HEK293 (cell line): Measurements from ENCODE around the gene MAP4K2.
A peak's percentile ranks its signal among the peaks of the same experiment; 100 is the strongest.

Experiments used
- MEIS1 ChIP-seq: sonication (generic); formaldehyde crosslinking; IDR thresholded peaks from 2 replicates; pipeline ENCODE4 v1.8.1; 2022; ENCODE audit warnings: missing genetic modification reagents, mild to moderate bottlenecking, borderline replicate concordance
- PRDM10 ChIP-seq: fragments of 450-650 bp; formaldehyde crosslinking; IDR thresholded peaks from 2 replicates; pipeline ENCODE4 v1.5.1; 2016; ENCODE audit warnings: missing biosample characterization, missing genetic modification characterization
- ZBTB21 ChIP-seq: fragments of 450-650 bp; formaldehyde crosslinking; IDR thresholded peaks from 2 replicates; pipeline ENCODE4 v1.5.1; 2017; ENCODE audit warnings: missing biosample characterization, missing genetic modification characterization
- ZBTB8A ChIP-seq: fragments of 450-650 bp; formaldehyde crosslinking; IDR thresholded peaks from 2 replicates; pipeline ENCODE4 v1.5.1; 2016; ENCODE audit warnings: missing biosample characterization, missing genetic modification characterization
- ZFP3 ChIP-seq: fragments of 450-650 bp; formaldehyde crosslinking; IDR thresholded peaks from 2 replicates; pipeline ENCODE4 v1.5.1; 2016; ENCODE audit warnings: low read depth, missing biosample characterization, missing genetic modification characterization
- ZNF132 ChIP-seq: fragments of 450-650 bp; formaldehyde crosslinking; IDR thresholded peaks from 2 replicates; pipeline ENCODE4 v1.5.1; 2017; ENCODE audit warnings: missing biosample characterization, missing genetic modification characterization, borderline replicate concordance
- ZNF148 ChIP-seq: fragments of 450-650 bp; formaldehyde crosslinking; IDR thresholded peaks from 2 replicates; pipeline ENCODE4 v1.5.0; 2017; ENCODE audit warnings: missing biosample characterization, missing genetic modification characterization, borderline replicate concordance
- ZNF223 ChIP-seq: fragments of 450-650 bp; formaldehyde crosslinking; IDR thresholded peaks from 2 replicates; pipeline ENCODE4 v1.5.1; 2016; ENCODE audit warnings: missing biosample characterization, missing genetic modification characterization
- ZNF266 ChIP-seq: fragments of 450-650 bp; formaldehyde crosslinking; IDR thresholded peaks from 2 replicates; pipeline ENCODE4 v1.5.1; 2016; ENCODE audit warnings: missing biosample characterization, missing genetic modification characterization, low read depth
- ZNF311 ChIP-seq: fragments of 450-650 bp; formaldehyde crosslinking; IDR thresholded peaks from 2 replicates; pipeline ENCODE4 v1.5.1; 2017; ENCODE audit warnings: missing biosample characterization, missing genetic modification characterization, borderline replicate concordance
- ZNF366 ChIP-seq: fragments of 450-650 bp; formaldehyde crosslinking; conservative IDR thresholded peaks from 2 replicates; pipeline ENCODE4 v1.5.1; 2016; ENCODE audit warnings: missing biosample characterization, missing genetic modification characterization
- ZNF391 ChIP-seq: fragments of 450-650 bp; formaldehyde crosslinking; IDR thresholded peaks from 2 replicates; pipeline ENCODE4 v1.5.1; 2016; ENCODE audit warnings: low read depth, missing biosample characterization, missing genetic modification characterization, borderline replicate concordance
- ZNF426 ChIP-seq: fragments of 450-650 bp; formaldehyde crosslinking; IDR thresholded peaks from 2 replicates; pipeline ENCODE4 v1.5.1; 2017; ENCODE audit warnings: missing biosample characterization, missing genetic modification characterization, mild to moderate bottlenecking, inconsistent platforms, moderate library complexity
- ZNF433 ChIP-seq: fragments of 450-650 bp; formaldehyde crosslinking; IDR thresholded peaks from 2 replicates; pipeline ENCODE4 v1.5.1; 2016; ENCODE audit warnings: missing biosample characterization, missing genetic modification characterization, low read depth
- ZNF449 ChIP-seq: fragments of 450-650 bp; formaldehyde crosslinking; IDR thresholded peaks from 2 replicates; pipeline ENCODE4 v1.5.1; 2017; ENCODE audit warnings: missing biosample characterization, mild to moderate bottlenecking, missing genetic modification characterization, moderate library complexity
- ZNF488 ChIP-seq: fragments of 450-650 bp; formaldehyde crosslinking; IDR thresholded peaks from 2 replicates; pipeline ENCODE4 v1.5.1; 2016; ENCODE audit warnings: missing biosample characterization, missing genetic modification characterization
- ZNF510 ChIP-seq: fragments of 450-650 bp; formaldehyde crosslinking; IDR thresholded peaks from 2 replicates; pipeline ENCODE4 v1.5.1; 2018; ENCODE audit warnings: mild to moderate bottlenecking, missing genetic modification characterization, missing biosample characterization; ENCODE audit not compliant: insufficient replicate concordance
- ZNF530 ChIP-seq: fragments of 450-650 bp; formaldehyde crosslinking; IDR thresholded peaks from 2 replicates; pipeline ENCODE4 v1.5.1; 2016; ENCODE audit warnings: low read depth, missing biosample characterization, missing genetic modification characterization
- ZNF621 ChIP-seq: fragments of 450-650 bp; formaldehyde crosslinking; IDR thresholded peaks from 2 replicates; pipeline ENCODE4 v1.5.1; 2017; ENCODE audit warnings: missing biosample characterization, missing genetic modification characterization
- ZNF701 ChIP-seq: fragments of 450-650 bp; formaldehyde crosslinking; IDR thresholded peaks from 2 replicates; pipeline ENCODE4 v1.5.1; 2016; ENCODE audit warnings: missing biosample characterization, missing genetic modification characterization
- ZNF704 ChIP-seq: fragments of 450-650 bp; formaldehyde crosslinking; IDR thresholded peaks from 2 replicates; pipeline ENCODE4 v1.5.1; 2016; ENCODE audit warnings: missing biosample characterization, missing genetic modification characterization
- ZNF76 ChIP-seq: fragments of 450-650 bp; formaldehyde crosslinking; IDR thresholded peaks from 2 replicates; pipeline ENCODE4; 2016; ENCODE audit warnings: low read depth, missing biosample characterization, missing genetic modification characterization, borderline replicate concordance
- ZSCAN23 ChIP-seq: fragments of 450-650 bp; formaldehyde crosslinking; IDR thresholded peaks from 2 replicates; pipeline ENCODE4 v1.5.1; 2016; ENCODE audit warnings: missing biosample characterization, missing genetic modification characterization
- ZSCAN5A ChIP-seq: fragments of 450-650 bp; formaldehyde crosslinking; IDR thresholded peaks from 2 replicates; pipeline ENCODE4 v1.5.1; 2016; ENCODE audit warnings: missing biosample characterization, missing genetic modification characterization

Gene MAP4K2

GRCh38 chr11:64778473-64779298 is 24.3 kb downstream of the MAP4K2 start, which contains the start of gene SF1 (continued):
- TF ChIP-seq ZNF488 (tag by site-specific recombination), result no peak
- TF ChIP-seq ZNF366, result no peak
- no peak for TF ChIP-seq ZSCAN23 (tag by site-specific recombination)
- TF ChIP-seq ZNF530 (tag by site-specific recombination), result no peak
- no peak for TF ChIP-seq ZNF449 (tag by site-specific recombination)
- TF ChIP-seq ZBTB8A (tag by site-specific recombination), result no peak
- TF ChIP-seq PRDM10, result no peak
- TF ChIP-seq ZFP3 (tag by site-specific recombination), result no peak
- TF ChIP-seq ZSCAN5A, result no peak
- no peak for TF ChIP-seq ZNF391
- peak; percentile 49 for TF ChIP-seq ZBTB21 (tag by site-specific recombination)
- no peak for TF ChIP-seq ZNF621 (tag by site-specific recombination)
- no peak for TF ChIP-seq ZNF426 (tag by site-specific recombination)
- TF ChIP-seq ZNF311, result no peak
- TF ChIP-seq ZNF704 (tag by site-specific recombination), result no peak
- no peak for TF ChIP-seq ZNF266 (tag by site-specific recombination)
- TF ChIP-seq MEIS1 (CRISPR knock-in tag), result no peak
- no peak for TF ChIP-seq ZNF701 (tag by site-specific recombination)
- TF ChIP-seq ZNF510 (tag by site-specific recombination), result no peak
- no peak for TF ChIP-seq ZNF223
- no peak for TF ChIP-seq ZNF132 (tag by site-specific recombination)
- TF ChIP-seq ZNF76 (tag by site-specific recombination), result peak; percentile 29; the same call in 1 of the 2 replicates
- TF ChIP-seq ZNF433 (tag by site-specific recombination), result no peak
- no peak for TF ChIP-seq ZNF148 (tag by site-specific recombination)
